HUES64 (cell line): ENCODE measurements around the gene HSD17B4.

Source experiments
- H3K27ac ChIP-seq: 2 replicates; pipeline ENCODE4 v1.7.0; 2013; ENCODE audit warnings: low read depth, low read length, inconsistent platforms
- H3K27me3 ChIP-seq: 2 replicates; pipeline ENCODE4 v1.6.1; 2013; ENCODE audit warnings: mild to moderate bottlenecking, low read length; ENCODE audit not compliant: insufficient read depth
- H3K36me3 ChIP-seq: 2 replicates; pipeline ENCODE4 v1.6.1; 2013; ENCODE audit warnings: mild to moderate bottlenecking, low read length; ENCODE audit not compliant: insufficient read depth
- H3K4me1 ChIP-seq: 2 replicates; pipeline ENCODE4 v1.6.1; 2013; ENCODE audit warnings: mild to moderate bottlenecking, low read length, moderate library complexity; ENCODE audit not compliant: insufficient read depth
- H3K4me3 ChIP-seq: 2 replicates; pipeline ENCODE4 v1.5.1; 2013; ENCODE audit warnings: mild to moderate bottlenecking, low read length, moderate library complexity
- H3K9ac ChIP-seq: 2 replicates; pipeline ENCODE4 v1.6.1; 2013; ENCODE audit warnings: mild to moderate bottlenecking, low read depth, low read length
- H3K9me3 ChIP-seq: 2 replicates; pipeline ENCODE4 v1.6.1; 2013; ENCODE audit warnings: low read depth, low read length; ENCODE audit not compliant: insufficient read depth
- WGBS: fragments of 150-250, 120-280 bp; methylation state at CpG from one replicate; pipeline ENCODE4 v1.1.7; 2013; ENCODE audit warnings: missing lambda C conversion rate; 5-methylcytosine and 5-hydroxymethylcytosine counted together

HSD17B4 gene

GRCh38 chr5:119541716-119542115, 89.4 kb downstream of the HSD17B4 start:
- no peaks in the 10 kb centered on the region for H3K4me1 ChIP-seq
- H3K36me3 ChIP-seq, result peaks cover 60% of the 10 kb centered on the region
- no peaks in the 10 kb centered on the region for H3K9me3 ChIP-seq
- H3K27ac ChIP-seq, result no peak overlapping the region
- WGBS, result no CpG with 5 or more reads among the region's 1 CpG
- H3K9ac ChIP-seq, result no peak overlapping the region
- H3K27me3 ChIP-seq, result no peaks in the 10 kb centered on the region
- H3K4me3 ChIP-seq, result no peak overlapping the region

DNA sequence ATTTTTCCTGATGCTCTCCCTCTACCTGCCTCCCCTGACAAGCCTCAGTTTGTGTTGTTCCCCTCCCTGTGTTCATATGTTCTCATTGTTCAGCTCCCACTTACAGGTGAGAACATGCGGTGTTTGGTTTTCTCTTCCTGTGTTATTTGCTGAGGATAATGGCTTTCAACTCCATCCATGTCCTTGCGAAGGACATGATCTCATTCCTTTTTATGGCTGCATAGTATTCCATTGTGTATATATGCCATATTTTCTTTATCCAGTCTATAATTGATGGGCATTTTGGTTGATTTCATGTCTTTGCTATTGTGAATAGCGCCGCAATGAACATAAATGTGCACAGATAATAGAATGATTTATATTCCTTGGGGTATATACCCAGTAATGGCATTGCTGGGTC, 99.5 kb downstream of the HSD17B4 start:
- Histone ChIP-seq H3K27me3 (no peaks in the 10 kb centered on the region), H3K4me3 (no peak overlapping the region), H3K27ac (no peak overlapping the region), H3K9ac (no peak overlapping the region), H3K36me3 (no peaks in the 10 kb centered on the region), H3K9me3 (no peaks in the 10 kb centered on the region), H3K4me1 (no peaks in the 10 kb centered on the region)
- WGBS, result 100% methylated on average over 3 of the region's 4 CpGs

DNA sequence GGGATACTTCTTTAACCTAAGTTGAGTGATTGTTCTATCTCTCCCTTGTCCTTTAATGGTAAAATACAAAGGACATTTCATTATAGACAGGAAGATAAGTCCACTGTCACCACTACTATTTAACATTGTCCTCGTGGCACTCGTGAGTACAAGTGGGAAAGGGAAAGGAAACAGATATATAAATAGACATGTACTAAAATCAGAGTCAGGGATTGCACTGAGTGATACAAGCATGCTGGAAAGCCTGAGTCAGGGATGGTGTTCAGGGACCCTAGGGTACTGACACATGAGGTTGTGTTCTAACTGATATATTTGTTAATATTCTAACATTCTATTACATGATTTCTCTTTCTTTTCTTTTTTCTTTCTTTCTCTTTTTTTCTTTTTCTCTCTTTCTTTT, 102.3 kb downstream of the HSD17B4 start:
- H3K27me3 ChIP-seq, result no peaks in the 10 kb centered on the region
- H3K4me3 ChIP-seq, result no peak overlapping the region
- H3K9ac ChIP-seq, result no peak overlapping the region
- no peak overlapping the region for H3K27ac ChIP-seq
- no peaks in the 10 kb centered on the region for H3K9me3 ChIP-seq
- no peaks in the 10 kb centered on the region for H3K36me3 ChIP-seq
- 83% methylated on average over 1 of the region's 2 CpGs for WGBS
- no peaks in the 10 kb centered on the region for H3K4me1 ChIP-seq

DNA sequence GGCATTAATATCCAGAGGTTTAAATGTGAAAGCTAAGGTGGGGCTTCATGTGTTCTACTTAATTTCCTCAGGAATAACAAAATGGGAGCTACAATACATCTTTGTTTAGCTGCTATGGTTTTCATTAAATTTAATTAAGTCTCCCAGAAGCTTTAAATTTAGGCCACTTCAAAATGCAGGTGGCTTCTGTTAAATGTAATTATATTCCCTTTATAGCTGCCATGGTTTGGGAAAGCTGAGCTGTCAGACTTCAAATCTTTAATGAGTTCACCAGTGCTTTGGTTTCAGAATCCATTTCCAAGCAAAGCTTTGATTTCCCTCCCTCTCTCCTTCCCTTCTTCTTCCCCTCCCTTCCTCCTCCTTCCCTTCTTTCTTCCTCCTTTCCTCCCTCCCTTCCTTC, 118.6 kb downstream of the HSD17B4 start:
- no peak overlapping the region for H3K9ac ChIP-seq
- H3K4me1 ChIP-seq, result no peaks in the 10 kb centered on the region
- no peak overlapping the region for H3K4me3 ChIP-seq
- H3K27me3 ChIP-seq, result no peaks in the 10 kb centered on the region
- H3K27ac ChIP-seq, result no peak overlapping the region
- H3K9me3 ChIP-seq, result no peaks in the 10 kb centered on the region
- no peaks in the 10 kb centered on the region for H3K36me3 ChIP-seq

DNA sequence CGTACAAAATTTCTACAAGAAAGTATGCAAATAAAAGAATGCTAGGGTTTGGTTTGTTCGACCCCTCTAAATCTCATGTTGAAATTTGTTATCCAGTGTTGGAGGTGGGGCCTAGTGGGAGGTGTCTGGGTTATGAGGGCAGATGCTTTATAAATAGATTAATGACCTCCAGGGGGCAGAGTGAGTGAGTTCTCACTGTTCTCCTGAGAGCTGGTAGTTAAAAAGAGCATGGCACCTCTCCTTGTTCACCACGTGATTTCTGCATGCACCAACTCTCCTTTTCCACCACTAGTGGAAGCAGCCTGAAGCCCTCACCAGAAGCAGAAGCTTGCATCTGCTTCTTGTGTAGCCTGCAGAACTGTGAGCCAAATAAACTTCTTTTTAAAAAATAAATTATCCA, 126.6 kb downstream of the HSD17B4 start:
- Histone ChIP-seq H3K4me3 (no peak overlapping the region), H3K36me3 (no peaks in the 10 kb centered on the region), H3K27me3 (no peaks in the 10 kb centered on the region), H3K9ac (no peak overlapping the region), H3K9me3 (no peaks in the 10 kb centered on the region), H3K27ac (no peak overlapping the region), H3K4me1 (peaks cover 28% of the 10 kb centered on the region)
- 66% methylated on average over 3 of the region's 3 CpGs for WGBS

- WGBS, result 50% methylated on average over 1 of the region's 1 CpG
- Histone ChIP-seq H3K27me3 (no peaks in the 10 kb centered on the region), H3K4me3 (no peak overlapping the region), H3K9me3 (no peaks in the 10 kb centered on the region), H3K27ac (peak overlapping the region; percentile 5; the same call in 1 of the 2 replicates), H3K4me1 (peaks cover 28% of the 10 kb centered on the region), H3K9ac (no peak overlapping the region), H3K36me3 (no peaks in the 10 kb centered on the region)
Observed at GRCh38 chr5:119582987-119583386, 130.7 kb downstream of the HSD17B4 start.

DNA sequence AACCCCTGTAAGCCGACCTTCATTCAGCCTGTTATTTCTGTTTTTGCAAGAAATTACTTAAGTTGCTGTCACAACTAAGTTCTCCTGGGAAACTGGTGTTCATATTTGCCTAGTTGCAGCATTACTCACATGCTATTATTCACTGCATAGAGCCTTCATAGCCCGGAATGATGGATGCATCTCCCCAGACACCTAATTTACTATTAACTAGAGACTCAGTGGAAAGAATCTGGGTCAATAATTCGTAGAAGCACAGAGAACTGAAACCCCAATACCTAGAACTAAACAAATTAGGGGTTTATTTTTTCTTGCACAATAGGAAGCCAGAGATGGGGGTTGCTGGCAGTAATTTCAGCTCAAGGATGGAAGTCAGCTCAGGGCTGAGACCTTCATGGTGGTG, 131.4 kb downstream of the HSD17B4 start:
- Histone ChIP-seq H3K4me1 (peaks cover 28% of the 10 kb centered on the region), H3K9ac (no peak overlapping the region), H3K4me3 (no peak overlapping the region), H3K27ac (no peak overlapping the region), H3K36me3 (no peaks in the 10 kb centered on the region), H3K27me3 (no peaks in the 10 kb centered on the region), H3K9me3 (peaks cover 2% of the 10 kb centered on the region; the same call in 1 of the 2 replicates)
- WGBS, result 79% methylated on average over 3 of the region's 3 CpGs
